ENCODE results near the gene CISTR.

DNA sequence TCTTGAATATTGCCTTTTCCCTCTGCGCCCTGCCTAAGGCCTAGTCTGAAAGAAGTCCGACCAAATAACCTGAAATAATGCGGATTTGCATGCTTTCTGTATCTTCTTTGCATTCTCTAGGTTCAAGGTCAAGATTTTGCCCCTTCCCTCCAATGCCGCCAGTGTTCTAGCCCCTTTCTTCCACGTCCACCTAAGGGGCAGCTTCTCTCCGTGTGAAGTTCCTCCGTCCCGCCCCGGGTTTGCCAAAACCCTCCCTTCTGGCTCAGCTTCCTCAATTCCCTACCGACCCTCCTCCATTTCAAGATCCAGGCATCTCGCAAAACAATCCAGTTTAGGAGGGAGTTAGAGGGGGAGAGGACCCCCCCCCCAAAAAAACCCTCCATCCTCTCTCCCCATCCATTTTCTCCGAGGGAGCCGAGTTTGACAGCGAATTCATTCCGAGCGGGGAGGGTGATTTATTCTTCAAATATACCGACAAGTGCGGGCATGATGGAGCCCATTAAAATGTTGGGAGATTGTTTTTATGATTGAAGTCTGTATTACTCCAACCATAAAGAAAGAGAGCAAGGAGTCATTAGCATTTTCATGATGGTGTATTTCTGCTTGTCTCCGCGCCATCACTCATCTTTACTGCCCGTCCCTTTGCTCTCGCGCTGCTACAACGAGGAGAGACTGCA is 55.0 kb downstream of the CISTR start:
- TF ChIP-seq, protein P1, sequence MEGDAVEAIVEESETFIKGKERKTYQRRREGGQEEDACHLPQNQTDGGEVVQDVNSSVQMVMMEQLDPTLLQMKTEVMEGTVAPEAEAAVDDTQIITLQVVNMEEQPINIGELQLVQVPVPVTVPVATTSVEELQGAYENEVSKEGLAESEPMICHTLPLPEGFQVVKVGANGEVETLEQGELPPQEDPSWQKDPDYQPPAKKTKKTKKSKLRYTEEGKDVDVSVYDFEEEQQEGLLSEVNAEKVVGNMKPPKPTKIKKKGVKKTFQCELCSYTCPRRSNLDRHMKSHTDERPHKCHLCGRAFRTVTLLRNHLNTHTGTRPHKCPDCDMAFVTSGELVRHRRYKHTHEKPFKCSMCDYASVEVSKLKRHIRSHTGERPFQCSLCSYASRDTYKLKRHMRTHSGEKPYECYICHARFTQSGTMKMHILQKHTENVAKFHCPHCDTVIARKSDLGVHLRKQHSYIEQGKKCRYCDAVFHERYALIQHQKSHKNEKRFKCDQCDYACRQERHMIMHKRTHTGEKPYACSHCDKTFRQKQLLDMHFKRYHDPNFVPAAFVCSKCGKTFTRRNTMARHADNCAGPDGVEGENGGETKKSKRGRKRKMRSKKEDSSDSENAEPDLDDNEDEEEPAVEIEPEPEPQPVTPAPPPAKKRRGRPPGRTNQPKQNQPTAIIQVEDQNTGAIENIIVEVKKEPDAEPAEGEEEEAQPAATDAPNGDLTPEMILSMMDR (IDR thresholded peaks at IDR 0.05), result no peak
- no peak for TF ChIP-seq POLR2A (IDR thresholded peaks at IDR 0.05)

All from heart left ventricle (tissue), 13 donors.